Breast epithelium (tissue), 4 donors: ENCODE measurements around the gene DOCK9. TPM values are rescaled to one million over a fixed set of nuclear protein-coding genes. Genes with fewer than 3 reads are reported as not detected.

Source experiments
- DNase-seq, 2 donors: peaks; one replicate each; pipeline ENCODE4 v3.0.0-alpha.2; 2019; ENCODE audit warnings: low spot score in 2 of 2
- H3K27ac ChIP-seq, 2 donors: fragments of 200-600 bp; sonication (generic) in 1 of 2; one replicate each; pipeline ENCODE4 v1.5.1; 2016 to 2019; ENCODE audit warnings: mild to moderate bottlenecking in 1 of 2
- H3K27me3 ChIP-seq, 2 donors: fragments of 200-600 bp; sonication (generic) in 1 of 2; one replicate each; pipeline versions ENCODE4 v1.5.1 to v1.6.0; 2017 to 2019; ENCODE audit warnings: control low read depth in 1 of 2, mild to moderate bottlenecking in 1 of 2
- H3K36me3 ChIP-seq: fragments of 200-600 bp; one replicate; pipeline ENCODE4 v1.5.1; 2019
- H3K4me1 ChIP-seq, 2 donors: fragments of 200-600 bp; sonication (generic); one replicate each; pipeline ENCODE4 v1.5.1; 2016 to 2019; ENCODE audit warnings: control low read depth in 1 of 2
- H3K4me3 ChIP-seq, 3 donors: fragments of 200-600 bp; sonication (generic); 1 replicate in 2 of 3; 2 replicates in 1 of 3; pipeline ENCODE4 v1.5.1; 2016 to 2019; ENCODE audit warnings: mild to moderate bottlenecking in 3 of 3, moderate library complexity in 2 of 3
- H3K9me3 ChIP-seq, 2 donors: fragments of 200-600 bp; sonication (generic) in 1 of 2; one replicate each; pipeline ENCODE4 v1.5.1; 2016 to 2019; ENCODE audit warnings: control low read depth in 1 of 2
- POLR2A ChIP-seq: fragments of 450-650 bp; IDR thresholded peaks from one replicate; pipeline ENCODE4 v1.6.1; 2016; ENCODE audit warnings: antibody characterized with exemption, mild to moderate bottlenecking, moderate library complexity
- POLR2AphosphoS5 ChIP-seq, 3 donors: sonication (generic); formaldehyde crosslinking; IDR thresholded peaks; one replicate each; pipeline ENCODE4 v1.6.1; 2017; ENCODE audit warnings: antibody characterized with exemption in 3 of 3
- intact Hi-C: fragments of 100-400 bp; cut with DNase I; formaldehyde crosslinking; loops from one replicate; pipeline ENCODE4 v1.15.1; 2023; ENCODE audit warnings: low total_unique reads
- total RNA-seq, 3 donors: library from RNA; depleted of rRNA; stranded (reverse); fragments of >200 nt; gene quantifications; one replicate each; pipeline ENCODE4 v1.1.0, GENCODE V29; 2016
- TF ChIP-seq, protein P1 (sequence below), 3 donors: fragments of 450-650 bp; IDR thresholded peaks; one replicate each; pipeline ENCODE4 v1.5.1; 2016 to 2017; ENCODE audit warnings: antibody characterized with exemption in 3 of 3, mild to moderate bottlenecking in 3 of 3, moderate library complexity in 3 of 3

DOCK9 gene
- total RNA-seq, 3 donors from 2014 or later: 85.5 to 155 (median 92.2) TPM

DNA sequence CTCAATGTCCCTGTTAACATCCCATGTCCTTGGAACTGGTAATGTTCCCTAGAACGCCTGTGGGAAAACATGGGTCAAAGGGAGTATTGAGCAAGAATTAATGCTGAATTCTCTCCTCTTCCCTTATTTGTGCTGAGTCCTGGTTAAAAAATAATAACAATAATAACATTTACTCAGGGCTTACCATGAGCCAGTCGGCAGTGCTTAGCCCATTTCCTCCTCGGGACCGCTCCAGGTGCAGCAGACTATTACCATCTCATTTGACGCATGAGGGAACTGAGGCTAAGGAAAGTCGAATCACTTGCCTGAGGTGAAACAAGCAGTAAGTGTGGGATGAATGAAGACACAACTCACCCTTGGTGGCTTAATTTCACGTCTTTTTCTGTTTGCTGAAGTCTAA is 191.8 kb downstream of the DOCK9 start:
- TF ChIP-seq, protein P1, sequence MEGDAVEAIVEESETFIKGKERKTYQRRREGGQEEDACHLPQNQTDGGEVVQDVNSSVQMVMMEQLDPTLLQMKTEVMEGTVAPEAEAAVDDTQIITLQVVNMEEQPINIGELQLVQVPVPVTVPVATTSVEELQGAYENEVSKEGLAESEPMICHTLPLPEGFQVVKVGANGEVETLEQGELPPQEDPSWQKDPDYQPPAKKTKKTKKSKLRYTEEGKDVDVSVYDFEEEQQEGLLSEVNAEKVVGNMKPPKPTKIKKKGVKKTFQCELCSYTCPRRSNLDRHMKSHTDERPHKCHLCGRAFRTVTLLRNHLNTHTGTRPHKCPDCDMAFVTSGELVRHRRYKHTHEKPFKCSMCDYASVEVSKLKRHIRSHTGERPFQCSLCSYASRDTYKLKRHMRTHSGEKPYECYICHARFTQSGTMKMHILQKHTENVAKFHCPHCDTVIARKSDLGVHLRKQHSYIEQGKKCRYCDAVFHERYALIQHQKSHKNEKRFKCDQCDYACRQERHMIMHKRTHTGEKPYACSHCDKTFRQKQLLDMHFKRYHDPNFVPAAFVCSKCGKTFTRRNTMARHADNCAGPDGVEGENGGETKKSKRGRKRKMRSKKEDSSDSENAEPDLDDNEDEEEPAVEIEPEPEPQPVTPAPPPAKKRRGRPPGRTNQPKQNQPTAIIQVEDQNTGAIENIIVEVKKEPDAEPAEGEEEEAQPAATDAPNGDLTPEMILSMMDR (IDR thresholded peaks at IDR 0.05): no peak
- TF ChIP-seq POLR2A: no peak
- DNase-seq: no peak
- no peak overlapping the region for H3K4me3 ChIP-seq
- no peaks in the 10 kb centered on the region for H3K36me3 ChIP-seq
- no peaks in the 10 kb centered on the region for H3K4me1 ChIP-seq
- H3K27me3 ChIP-seq: no peaks in the 10 kb centered on the region
- intact Hi-C loops: no loop called here
- no peaks in the 10 kb centered on the region for H3K9me3 ChIP-seq
- no peak overlapping the region for H3K27ac ChIP-seq

DNA sequence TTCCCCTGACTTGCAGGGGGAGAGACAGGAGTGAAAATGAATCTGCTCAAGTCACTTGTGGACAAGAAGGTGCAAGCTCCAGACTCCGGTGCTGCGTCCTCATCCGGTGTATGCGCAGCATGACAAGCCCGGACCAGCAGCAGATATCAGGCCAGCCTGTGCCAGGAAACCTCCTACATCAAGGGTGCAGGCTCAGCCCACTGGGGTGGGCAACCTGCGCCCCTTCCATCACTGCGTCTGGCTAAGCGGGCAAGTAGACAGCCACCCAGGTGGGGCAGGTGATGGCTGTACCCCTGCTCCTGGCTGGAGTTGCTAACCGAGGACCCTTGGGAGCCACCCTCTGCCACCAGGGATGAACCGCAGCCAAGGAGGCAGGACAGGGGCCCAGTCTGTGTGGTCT is 192.5 kb downstream of the DOCK9 start:
- Histone ChIP-seq H3K27ac (no peak overlapping the region), H3K4me1 (no peaks in the 10 kb centered on the region), H3K9me3 (no peaks in the 10 kb centered on the region), H3K4me3 (no peak overlapping the region), H3K36me3 (no peaks in the 10 kb centered on the region), H3K27me3 (no peaks in the 10 kb centered on the region)
- intact Hi-C loops: no loop called here
- DNase-seq: no peak
- TF ChIP-seq POLR2AphosphoS5 (IDR thresholded peaks at IDR 0.05): no peak
- TF ChIP-seq, protein P1 (IDR thresholded peaks at IDR 0.05): no peak
- no peak for TF ChIP-seq POLR2A

DNA sequence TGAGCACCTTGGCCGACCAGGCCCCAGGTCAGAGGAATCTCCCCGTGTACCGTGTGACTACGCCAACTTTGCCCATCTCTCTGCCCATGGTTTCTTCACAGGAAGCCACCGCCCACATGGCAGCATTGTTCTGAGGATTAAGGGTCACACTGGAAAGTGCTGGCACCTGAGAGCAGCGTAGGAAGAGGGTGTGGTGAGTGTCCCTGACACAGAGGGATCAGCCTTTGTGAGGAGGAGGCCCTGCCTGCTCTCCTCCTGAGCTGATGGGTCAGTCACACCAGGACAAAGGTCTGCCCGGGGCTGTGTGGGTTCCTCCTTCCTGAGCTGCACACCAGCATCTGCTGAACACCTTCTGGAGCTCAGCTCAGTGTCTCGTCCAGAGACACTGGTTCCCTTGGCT is 193.2 kb downstream of the DOCK9 start:
- intact Hi-C loops: no loop called here
- no peak overlapping the region for H3K4me3 ChIP-seq
- H3K36me3 ChIP-seq: no peaks in the 10 kb centered on the region
- no peaks in the 10 kb centered on the region for H3K27me3 ChIP-seq
- H3K4me1 ChIP-seq: no peaks in the 10 kb centered on the region
- H3K27ac ChIP-seq: no peak overlapping the region
- no peak for DNase-seq
- TF ChIP-seq POLR2A (no peak), POLR2AphosphoS5 (IDR thresholded peaks at IDR 0.05) (no peak)
- TF ChIP-seq, protein P1 (IDR thresholded peaks at IDR 0.05): no peak
- no peaks in the 10 kb centered on the region for H3K9me3 ChIP-seq

DNA sequence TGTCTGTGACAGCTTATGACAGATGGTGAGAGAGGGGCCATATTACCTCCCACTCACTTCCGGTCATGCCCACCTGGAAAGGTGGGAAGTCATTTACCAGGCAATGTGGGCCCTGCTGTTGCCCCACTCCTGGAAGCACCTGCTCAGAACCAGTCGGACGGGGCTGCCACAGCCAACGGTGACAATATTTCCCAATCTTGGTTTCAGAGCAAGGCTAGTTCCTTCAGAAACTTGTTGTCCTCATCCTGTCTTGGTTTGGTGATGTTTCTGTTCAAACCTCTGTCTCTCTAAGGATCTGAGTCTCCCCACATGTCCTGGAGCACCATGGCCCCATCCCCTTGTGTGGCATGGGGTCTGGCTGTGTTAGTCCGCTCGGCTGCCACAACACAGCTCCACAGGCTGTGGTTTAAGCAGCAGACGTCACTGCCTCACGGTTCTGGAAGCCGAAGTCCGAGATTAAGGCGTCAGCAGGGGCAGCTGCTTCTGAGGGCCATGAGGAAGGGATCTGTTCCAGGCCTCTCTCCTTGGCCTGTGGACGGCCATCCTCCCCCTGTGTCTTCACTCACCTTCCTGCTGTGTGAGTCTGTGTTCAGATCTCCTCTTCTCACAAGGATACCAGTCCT is 193.9 kb downstream of the DOCK9 start:
- intact Hi-C loops: no loop called here
- TF ChIP-seq, protein P1 (IDR thresholded peaks at IDR 0.05): no peak
- TF ChIP-seq POLR2AphosphoS5 (IDR thresholded peaks at IDR 0.05) (no peak), POLR2A (no peak)
- H3K4me1 ChIP-seq: no peaks in the 10 kb centered on the region
- H3K27me3 ChIP-seq: no peaks in the 10 kb centered on the region
- DNase-seq: no peak
- no peak overlapping the region for H3K4me3 ChIP-seq
- H3K36me3 ChIP-seq: no peaks in the 10 kb centered on the region
- no peak overlapping the region for H3K27ac ChIP-seq
- no peaks in the 10 kb centered on the region for H3K9me3 ChIP-seq

DNA sequence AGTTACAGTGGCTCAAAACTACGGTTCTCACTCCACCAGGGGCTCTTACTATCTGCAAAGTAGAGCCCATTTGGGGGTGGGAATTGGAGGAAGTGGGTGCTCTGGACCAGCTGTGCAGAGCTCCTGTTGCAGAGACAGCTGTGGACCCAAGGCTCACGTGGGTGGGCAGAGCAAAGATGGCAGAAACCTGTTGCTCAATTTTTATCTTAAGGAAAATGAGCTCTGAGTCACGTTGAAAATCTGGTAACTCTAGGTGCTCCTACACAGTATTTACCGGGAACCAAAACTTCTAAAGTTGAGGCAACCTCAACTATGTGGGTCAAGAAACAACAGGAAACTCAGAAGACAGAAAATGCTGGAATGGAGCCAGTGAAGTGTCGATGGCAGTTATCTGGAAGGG is 195.2 kb downstream of the DOCK9 start:
- TF ChIP-seq POLR2A (no peak), POLR2AphosphoS5 (IDR thresholded peaks at IDR 0.05) (no peak)
- TF ChIP-seq, protein P1 (IDR thresholded peaks at IDR 0.05): no peak
- intact Hi-C loops: no loop called here

More for the DNA sequence above, 195.2 kb downstream of the DOCK9 start:
- H3K9me3 ChIP-seq: no peaks in the 10 kb centered on the region
- no peak overlapping the region for H3K27ac ChIP-seq
- no peaks in the 10 kb centered on the region for H3K36me3 ChIP-seq
- no peak for DNase-seq
- H3K4me3 ChIP-seq: no peak overlapping the region
- no peaks in the 10 kb centered on the region for H3K27me3 ChIP-seq
- no peaks in the 10 kb centered on the region for H3K4me1 ChIP-seq
